NCI-H2196 (cell line): ENCODE data around the gene NHERF1.
A peak's percentile ranks its signal among the peaks of the same experiment; 100 is the strongest.

Source experiments
- DNase-seq: peaks from one replicate; lab custom pipeline; 2025; ENCODE audit not compliant: unreplicated experiment; lab: John Stamatoyannopoulos, UW

Gene NHERF1

DNA sequence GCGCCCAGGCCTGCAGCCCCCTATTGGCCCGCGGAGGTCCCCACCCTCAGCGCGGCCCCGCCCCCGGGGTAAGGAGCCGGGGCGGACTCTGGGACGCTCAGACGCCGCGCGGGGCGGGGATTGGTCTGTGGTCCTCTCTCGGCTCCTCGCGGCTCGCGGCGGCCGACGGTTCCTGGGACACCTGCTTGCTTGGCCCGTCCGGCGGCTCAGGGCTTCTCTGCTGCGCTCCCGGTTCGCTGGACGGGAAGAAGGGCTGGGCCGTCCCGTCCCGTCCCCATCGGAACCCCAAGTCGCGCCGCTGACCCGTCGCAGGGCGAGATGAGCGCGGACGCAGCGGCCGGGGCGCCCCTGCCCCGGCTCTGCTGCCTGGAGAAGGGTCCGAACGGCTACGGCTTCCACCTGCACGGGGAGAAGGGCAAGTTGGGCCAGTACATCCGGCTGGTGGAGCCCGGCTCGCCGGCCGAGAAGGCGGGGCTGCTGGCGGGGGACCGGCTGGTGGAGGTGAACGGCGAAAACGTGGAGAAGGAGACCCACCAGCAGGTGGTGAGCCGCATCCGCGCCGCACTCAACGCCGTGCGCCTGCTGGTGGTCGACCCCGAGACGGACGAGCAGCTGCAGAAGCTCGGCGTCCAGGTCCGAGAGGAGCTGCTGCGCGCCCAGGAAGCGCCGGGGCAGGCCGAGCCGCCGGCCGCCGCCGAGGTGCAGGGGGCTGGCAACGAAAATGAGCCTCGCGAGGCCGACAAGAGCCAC, at the start of gene NHERF1:
Gene NHERF1 (plus strand): TSS at position 100 of the 750 bp plus-strand sequence. CDS start 219 bp downstream, at position 319.
- peak; percentile 97 for DNase-seq

- DNase-seq = no peak
Measured at GRCh38 chr17:74699236-74699635, 49.2 kb upstream of the NHERF1 start.

DNA sequence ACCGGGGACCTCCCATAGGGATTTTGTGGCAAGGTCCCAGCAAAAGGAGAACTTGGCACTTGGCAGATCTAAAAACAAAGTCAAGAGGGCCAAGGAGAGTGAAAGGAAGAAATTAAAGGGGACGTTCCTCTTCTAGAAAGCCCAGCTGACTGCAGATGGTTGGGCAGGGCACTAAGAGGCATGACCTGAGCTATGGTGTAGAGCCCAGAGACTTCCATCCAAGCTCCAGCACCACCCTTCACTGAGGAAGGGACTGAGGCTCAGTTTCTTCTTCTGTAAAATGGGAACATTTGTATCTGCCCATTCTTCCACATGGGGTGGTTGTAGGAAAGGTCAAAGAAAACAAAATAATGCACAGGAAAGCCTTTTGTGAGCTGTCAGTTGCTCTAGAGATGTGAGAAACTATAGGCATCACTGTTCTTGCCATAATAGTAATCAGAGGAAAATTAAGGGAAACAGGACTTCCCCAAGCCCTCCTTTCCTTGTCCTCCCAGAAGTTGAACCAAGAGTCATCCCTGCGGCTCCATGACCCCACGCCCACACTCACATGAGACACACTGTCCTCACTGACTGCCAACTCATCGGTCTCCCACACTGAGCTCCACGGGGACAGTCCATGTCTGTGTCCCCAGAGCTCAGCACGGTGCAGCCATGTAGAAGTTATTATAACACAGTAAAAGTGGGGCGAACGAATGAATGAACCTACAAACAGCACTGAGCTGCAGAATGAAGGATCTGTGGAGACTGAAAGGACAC, 46.1 kb upstream of the NHERF1 start:
- no peak for DNase-seq

DNA sequence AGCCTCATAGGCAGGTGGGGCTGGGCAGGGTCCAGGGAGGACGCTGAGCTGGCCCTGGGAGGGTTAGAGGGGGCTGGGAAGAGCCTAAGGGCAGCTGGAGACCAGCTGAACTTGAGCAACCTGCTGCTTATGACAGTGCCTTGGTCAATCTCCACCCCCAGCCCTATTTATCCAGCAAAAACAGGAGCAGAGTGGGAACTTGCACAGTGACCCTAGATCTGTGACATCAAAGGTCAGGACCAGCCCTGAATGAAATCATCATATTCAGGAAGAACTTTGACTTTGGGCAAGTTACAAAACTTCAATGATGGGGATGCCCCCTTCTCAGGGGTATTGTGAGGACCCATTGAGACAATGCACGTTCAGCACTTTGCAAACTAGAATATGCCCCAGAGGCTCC, 45.1 kb upstream of the NHERF1 start:
- DNase-seq = no peak

DNA sequence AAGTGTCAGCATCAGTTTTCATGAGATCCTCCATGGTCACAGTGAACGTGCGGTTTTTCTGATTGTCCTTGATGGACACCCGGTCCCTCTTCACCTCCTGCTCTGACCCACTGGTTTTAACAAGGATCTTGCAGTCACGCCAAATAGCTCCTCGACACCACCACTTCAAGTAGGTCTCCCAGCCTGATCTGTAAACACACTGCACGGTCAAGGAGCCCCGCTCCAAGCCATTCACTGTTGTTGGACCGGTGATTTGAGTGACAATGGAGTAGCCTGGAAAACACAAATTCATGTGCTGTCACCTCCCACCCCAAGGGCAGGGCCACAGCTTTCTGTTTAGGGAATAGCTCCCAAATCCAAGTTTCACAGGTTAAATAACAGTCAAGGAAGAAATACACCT, 43.9 kb upstream of the NHERF1 start:
- no peak for DNase-seq

GRCh38 chr17:74711058-74711824, 37.2 kb upstream of the NHERF1 start:
- DNase-seq = no peak

GRCh38 chr17:74712301-74712700, 36.1 kb upstream of the NHERF1 start:
- DNase-seq = no peak

DNA sequence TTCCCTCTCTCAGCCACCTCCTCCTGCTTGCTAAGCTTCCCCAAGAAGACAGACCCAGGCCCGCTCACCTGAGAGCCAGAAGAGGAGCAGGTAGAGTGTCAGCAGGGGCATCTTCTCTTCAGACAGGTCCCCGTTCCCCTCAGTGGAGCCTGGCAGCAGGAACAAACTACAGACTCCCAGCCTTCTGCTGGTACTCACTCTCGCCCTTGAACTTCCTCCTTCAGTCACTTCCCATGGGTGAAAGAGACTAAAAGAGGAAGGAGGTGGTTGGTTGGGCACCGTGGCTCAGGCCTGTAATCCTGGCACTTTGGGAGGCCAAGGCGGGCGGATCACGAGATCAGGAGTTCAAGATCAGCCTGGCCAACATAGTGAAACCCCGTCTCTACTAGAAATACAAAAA, 35.7 kb upstream of the NHERF1 start, which contains the start of gene CD300LF:
Gene CD300LF (minus strand): TSS at position 168 of the 400 bp plus-strand sequence. CDS start 57 bp downstream, at position 111.
- DNase-seq = no peak

DNA sequence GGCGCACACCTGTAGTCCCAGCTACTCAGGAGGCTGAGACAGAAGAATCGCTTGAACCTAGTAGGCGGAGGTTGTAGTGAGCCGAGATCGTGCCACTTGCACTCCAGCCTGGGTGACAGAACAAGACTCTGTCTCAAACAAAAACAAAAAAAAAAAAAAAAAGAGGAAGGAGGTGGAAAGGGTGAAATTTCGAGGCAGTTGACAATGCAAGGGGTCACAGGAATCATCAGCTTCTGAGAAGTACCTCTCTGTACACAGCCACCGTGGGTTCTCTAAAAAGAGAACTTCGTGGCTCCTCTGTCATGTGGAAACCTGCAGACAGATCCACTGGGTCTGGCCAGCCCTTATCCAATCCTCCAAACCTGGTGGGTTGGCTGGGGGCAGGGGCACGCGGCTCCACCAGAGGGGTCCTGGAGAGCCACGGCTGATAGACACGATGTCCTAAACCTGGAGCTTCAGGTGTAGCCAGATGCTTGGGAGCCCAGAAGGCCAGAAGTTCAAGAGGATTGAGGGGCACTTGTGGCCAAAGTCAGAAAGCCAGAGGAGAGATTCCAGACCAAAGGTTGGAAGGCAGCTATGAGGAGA, 35.2 kb upstream of the NHERF1 start:
- DNase-seq = no peak

- DNase-seq = peak; percentile 73
Measured at GRCh38 chr17:74715144-74715543, 33.3 kb upstream of the NHERF1 start.

GRCh38 chr17:74720506-74720905, 27.9 kb upstream of the NHERF1 start:
- no peak for DNase-seq

DNA sequence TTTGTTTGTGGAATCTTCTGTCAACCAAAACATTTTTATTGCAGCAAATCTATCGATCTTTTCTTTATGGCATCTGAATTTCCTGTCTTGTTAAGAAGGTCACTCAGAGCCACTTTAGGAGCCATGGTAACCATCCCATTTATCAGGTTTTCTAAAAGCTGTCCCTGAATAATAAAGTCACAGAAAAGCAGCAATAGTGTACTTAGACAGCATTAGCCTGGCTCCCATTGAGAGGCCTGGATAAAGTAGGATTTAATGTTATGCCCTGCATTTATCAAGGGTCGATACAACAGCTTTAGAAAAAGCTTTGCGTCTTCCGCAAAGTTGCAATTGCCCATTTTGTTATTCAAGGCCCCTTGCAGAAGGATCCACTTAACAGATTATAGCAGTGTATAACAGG, 25.6 kb upstream of the NHERF1 start:
- DNase-seq = no peak

DNA sequence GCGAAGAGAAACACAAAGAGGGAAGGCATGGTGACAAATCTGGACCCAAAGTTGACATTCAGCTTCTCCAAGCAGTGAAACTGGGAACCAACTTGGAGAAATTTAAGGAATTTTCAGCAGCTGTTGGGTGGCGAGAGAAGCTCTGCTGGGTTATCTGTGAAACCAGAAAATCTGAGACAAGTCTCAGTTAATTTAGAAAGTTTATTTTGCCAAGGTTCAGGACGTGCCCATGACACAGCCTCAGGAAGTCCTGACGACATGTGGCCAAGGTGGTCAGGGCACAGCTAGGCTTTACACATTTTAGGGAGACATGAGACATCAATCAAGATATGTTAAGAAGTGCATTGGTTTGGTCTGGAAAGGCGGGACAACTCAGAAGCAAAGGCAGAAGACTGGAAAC, 24.5 kb upstream of the NHERF1 start:
- no peak for DNase-seq

DNA sequence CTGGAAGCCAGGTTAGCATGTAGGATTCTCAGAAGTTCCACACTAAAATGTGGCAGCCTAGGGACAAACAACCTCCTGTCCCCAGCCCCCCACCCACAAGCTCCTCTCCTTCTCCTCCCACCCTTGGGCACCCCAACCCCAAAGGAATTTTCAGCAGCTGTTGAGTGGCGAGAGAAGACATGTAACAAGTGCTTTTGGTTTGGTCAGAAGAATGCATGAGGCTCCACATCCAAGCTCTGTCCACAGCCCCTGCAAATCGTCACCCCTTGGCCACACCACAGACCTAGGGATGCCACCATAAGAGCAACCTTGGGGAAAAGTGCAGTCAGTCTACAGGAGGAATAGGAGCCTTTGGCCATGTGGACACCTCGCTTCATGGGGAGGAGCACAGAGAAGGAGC, 23.3 kb upstream of the NHERF1 start:
- no peak for DNase-seq

DNA sequence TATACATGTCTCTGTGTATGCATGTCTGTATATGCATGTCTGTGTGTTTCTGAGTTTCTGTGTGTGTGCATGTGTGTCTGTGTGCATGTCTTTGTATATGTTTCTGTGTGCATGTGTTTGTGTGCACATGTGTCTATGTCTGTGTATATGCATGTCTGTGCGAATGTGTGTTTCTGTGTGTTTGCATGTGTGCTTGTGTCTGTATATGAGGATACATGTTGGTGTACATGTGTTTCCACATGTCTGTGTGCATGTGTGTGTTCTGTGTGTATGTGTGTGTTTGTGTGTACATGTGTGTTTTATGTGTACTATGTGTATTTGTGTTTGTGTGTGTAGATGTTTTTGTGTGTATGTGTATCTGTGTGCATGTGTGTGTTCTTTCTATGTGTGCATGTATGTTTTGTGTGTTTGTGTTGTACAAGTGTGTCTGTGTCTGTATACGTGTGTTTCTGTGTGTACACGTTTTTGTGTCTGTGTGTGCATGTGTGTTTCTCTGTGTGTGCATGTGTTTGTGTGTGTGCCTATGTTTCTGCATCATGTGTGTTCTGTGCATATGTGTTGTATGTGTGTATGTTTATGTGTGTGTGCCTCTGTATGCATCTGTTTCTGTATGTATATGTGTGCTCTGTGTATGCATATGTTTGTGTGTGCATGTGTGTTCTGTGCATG, 20.3 kb upstream of the NHERF1 start:
- DNase-seq = no peak

DNA sequence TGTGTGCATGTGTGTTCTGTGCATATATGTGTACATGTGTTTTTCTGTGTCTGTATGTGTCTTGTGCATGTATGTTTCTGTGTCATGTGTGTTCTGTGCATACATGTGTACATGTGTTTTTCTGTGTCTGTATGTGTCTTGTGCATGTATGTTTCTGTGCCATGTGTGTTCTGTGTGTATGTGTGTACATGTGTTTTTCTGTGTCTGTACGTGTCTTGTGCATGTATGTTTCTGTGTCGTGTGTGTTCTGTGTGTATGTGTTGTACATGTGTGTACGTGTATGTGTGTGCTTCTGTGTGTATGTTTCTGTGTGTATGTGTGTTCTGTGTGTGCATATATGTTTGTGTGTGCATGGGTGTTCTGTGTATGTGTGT, 19.7 kb upstream of the NHERF1 start:
- DNase-seq = no peak

DNA sequence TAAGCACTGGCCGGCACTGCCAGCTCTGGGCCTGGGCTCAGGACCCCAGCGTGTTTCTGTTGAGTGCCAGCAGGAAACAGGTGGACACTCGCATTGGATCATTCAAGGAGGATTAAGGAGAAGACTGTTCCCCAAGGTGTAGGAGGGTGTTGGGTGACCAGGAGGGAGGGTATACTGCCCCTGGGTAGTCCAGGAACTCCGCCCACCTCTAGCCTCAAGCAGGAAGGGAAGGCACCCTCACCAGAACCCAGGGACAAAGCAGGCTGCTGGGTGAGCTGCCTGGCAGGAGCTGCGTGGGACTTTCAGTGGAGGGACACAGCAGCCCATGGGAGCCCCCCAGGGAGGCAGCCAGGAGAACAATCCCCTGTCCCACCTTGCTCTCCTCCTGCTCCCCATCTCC, 19.1 kb upstream of the NHERF1 start:
- no peak for DNase-seq

GRCh38 chr17:74729866-74730265, 18.6 kb upstream of the NHERF1 start:
- DNase-seq = no peak

- no peak for DNase-seq
Measured at GRCh38 chr17:74730491-74731346, 17.7 kb upstream of the NHERF1 start.

- DNase-seq = no peak
Measured at GRCh38 chr17:74731347-74731605, 17.2 kb upstream of the NHERF1 start.
